Measurements from ENCODE around the gene PISD. TPM values are rescaled to one million over a fixed set of nuclear protein-coding genes. Genes with fewer than 3 reads are reported as not detected.

Gene PISD
- total and polyA plus RNA-seq, 2 donors from 2014 or later, result 27.3 to 64.9 TPM

DNA sequence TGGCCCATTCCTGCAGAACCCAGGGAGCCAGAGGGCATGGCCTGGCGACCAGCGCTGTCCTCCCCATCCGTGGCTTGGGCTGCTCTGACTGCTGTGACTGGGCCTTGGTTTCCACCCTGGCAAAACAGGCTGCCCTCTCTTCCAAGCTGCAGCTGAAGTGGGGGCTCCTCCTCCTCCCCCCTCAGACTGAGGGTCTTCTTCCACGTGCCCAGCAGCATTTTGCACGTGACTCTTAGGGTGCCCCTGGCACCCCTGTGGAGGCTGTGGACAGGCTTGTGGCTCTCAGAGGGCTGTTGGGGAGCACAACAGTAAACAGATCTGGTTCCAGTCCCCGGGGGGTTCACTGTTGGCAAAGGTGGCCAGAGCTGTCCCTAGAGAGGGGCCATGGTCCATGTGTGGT lies 51.4 kb downstream of the PISD start:
- intact Hi-C loops (cut with DNase I), result no loop called here
- FAIRE-seq (no peak), DNase-seq (peak in 1 of 5 donors; percentile 41)
- H3K36me3 ChIP-seq (ENCODE audit: control insufficient read depth in 2 of 3, insufficient read depth in 3 of 3, low read length in 3 of 3), result peaks cover 0 to 8% (median 3%) of the 10 kb centered on the region in 3 donors
- no peaks in the 10 kb centered on the region for H3K9me3 ChIP-seq (ENCODE audit: control insufficient read depth in 2 of 3, insufficient read depth in 1 of 3, low read length in 3 of 3)
- H3K9ac ChIP-seq (ENCODE audit: low read length in 3 of 3), result no peak overlapping the region
- TF ChIP-seq, protein P1, sequence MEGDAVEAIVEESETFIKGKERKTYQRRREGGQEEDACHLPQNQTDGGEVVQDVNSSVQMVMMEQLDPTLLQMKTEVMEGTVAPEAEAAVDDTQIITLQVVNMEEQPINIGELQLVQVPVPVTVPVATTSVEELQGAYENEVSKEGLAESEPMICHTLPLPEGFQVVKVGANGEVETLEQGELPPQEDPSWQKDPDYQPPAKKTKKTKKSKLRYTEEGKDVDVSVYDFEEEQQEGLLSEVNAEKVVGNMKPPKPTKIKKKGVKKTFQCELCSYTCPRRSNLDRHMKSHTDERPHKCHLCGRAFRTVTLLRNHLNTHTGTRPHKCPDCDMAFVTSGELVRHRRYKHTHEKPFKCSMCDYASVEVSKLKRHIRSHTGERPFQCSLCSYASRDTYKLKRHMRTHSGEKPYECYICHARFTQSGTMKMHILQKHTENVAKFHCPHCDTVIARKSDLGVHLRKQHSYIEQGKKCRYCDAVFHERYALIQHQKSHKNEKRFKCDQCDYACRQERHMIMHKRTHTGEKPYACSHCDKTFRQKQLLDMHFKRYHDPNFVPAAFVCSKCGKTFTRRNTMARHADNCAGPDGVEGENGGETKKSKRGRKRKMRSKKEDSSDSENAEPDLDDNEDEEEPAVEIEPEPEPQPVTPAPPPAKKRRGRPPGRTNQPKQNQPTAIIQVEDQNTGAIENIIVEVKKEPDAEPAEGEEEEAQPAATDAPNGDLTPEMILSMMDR (IDR thresholded peaks at IDR 0.05; ENCODE audit: borderline replicate concordance, extremely low read depth, insufficient read depth), result no peak
- H3K27ac ChIP-seq (ENCODE audit: low read depth in 2 of 2, low read length in 2 of 2), result no peak overlapping the region
- no peaks in the 10 kb centered on the region for H3K4me1 ChIP-seq (ENCODE audit: control insufficient read depth in 2 of 3, insufficient read depth in 2 of 3, low read depth in 1 of 3, low read length in 3 of 3)
- no peak overlapping the region for H3K4me3 ChIP-seq (ENCODE audit: low read length in 3 of 3)
- H3K27me3 ChIP-seq (ENCODE audit: control insufficient read depth, insufficient read depth, low read length), result no peaks in the 10 kb centered on the region

DNA sequence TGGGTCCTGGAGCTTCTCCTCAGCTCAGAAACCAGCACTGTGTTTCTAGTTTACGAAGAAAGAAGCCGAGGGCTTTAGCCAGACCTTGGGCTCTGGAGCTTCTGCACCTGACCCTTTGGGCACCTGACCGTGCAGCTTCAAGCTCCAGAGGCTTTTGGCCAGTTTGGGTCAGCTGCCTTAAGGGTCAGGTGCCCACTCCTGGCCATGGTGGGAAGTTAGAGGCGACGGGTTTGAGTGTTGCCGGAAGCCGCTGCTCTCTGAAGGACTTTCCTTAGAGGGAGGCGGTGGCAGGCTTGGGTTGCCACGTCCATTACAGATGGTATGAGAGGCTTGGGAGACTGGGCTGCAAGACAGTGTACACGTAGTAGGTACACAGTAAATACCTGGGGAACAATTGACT lies 52.3 kb downstream of the PISD start:
- H3K4me3 ChIP-seq (ENCODE audit: low read length in 3 of 3), result no peak overlapping the region

DNA sequence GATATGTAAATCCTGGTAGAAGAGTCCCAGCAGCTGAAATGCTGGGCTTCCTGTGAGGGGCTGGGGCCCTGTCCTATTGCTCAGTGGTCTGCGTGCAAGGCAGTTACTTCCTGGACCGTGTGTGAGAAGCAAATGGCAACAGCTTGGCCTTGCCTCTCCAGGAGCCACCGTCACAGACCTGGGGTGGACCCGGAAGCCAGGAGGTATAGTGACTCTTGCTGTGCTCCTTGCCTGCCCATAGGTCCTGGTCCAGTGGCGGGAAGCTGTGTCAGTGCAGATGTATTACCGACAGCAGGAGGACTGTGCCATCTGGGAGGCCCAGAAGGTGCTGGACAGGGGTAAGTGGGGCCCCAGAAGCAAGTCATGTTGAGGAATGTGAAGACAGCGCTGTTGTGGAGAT lies 54.3 kb downstream of the PISD start:
- FAIRE-seq, result no peak

More for the DNA sequence above, 52.3 kb downstream of the PISD start:
- TF ChIP-seq, protein P1 (IDR thresholded peaks at IDR 0.05; ENCODE audit: borderline replicate concordance, extremely low read depth, insufficient read depth), result no peak
- Histone ChIP-seq H3K27ac (ENCODE audit: low read depth in 2 of 2, low read length in 2 of 2) (no peak overlapping the region), H3K4me1 (ENCODE audit: control insufficient read depth in 2 of 3, insufficient read depth in 2 of 3, low read depth in 1 of 3, low read length in 3 of 3) (no peaks in the 10 kb centered on the region), H3K27me3 (ENCODE audit: control insufficient read depth, insufficient read depth, low read length) (no peaks in the 10 kb centered on the region), H3K9me3 (ENCODE audit: control insufficient read depth in 2 of 3, insufficient read depth in 1 of 3, low read length in 3 of 3) (no peaks in the 10 kb centered on the region), H3K9ac (ENCODE audit: low read length in 3 of 3) (no peak overlapping the region), H3K36me3 (ENCODE audit: control insufficient read depth in 2 of 3, insufficient read depth in 3 of 3, low read length in 3 of 3) (peaks cover 0 to 8% (median 3%) of the 10 kb centered on the region in 3 donors)
- intact Hi-C loops (cut with DNase I), result no loop called here
- FAIRE-seq (no peak), DNase-seq (peak in 1 of 5 donors; percentile 36)

More for the DNA sequence above, 54.3 kb downstream of the PISD start:
- Histone ChIP-seq H3K9ac (ENCODE audit: low read length in 3 of 3) (no peak overlapping the region), H3K4me3 (ENCODE audit: low read length in 3 of 3) (no peak overlapping the region), H3K36me3 (ENCODE audit: control insufficient read depth in 2 of 3, insufficient read depth in 3 of 3, low read length in 3 of 3) (peaks cover 0 to 8% (median 3%) of the 10 kb centered on the region in 3 donors), H3K27me3 (ENCODE audit: control insufficient read depth, insufficient read depth, low read length) (no peaks in the 10 kb centered on the region), H3K9me3 (ENCODE audit: control insufficient read depth in 2 of 3, insufficient read depth in 1 of 3, low read length in 3 of 3) (no peaks in the 10 kb centered on the region), H3K27ac (ENCODE audit: low read depth in 2 of 2, low read length in 2 of 2) (no peak overlapping the region), H3K4me1 (ENCODE audit: control insufficient read depth in 2 of 3, insufficient read depth in 2 of 3, low read depth in 1 of 3, low read length in 3 of 3) (peaks cover 0 to 2% (median 0%) of the 10 kb centered on the region in 3 donors)
- DNase-seq, result peak in 2 of 5 donors; percentile 22 to 41
- intact Hi-C loops (cut with DNase I), result no loop called here
- TF ChIP-seq, protein P1 (IDR thresholded peaks at IDR 0.05; ENCODE audit: borderline replicate concordance, extremely low read depth, insufficient read depth), result no peak
